ENCODE results near the gene PLCE1.

DNA sequence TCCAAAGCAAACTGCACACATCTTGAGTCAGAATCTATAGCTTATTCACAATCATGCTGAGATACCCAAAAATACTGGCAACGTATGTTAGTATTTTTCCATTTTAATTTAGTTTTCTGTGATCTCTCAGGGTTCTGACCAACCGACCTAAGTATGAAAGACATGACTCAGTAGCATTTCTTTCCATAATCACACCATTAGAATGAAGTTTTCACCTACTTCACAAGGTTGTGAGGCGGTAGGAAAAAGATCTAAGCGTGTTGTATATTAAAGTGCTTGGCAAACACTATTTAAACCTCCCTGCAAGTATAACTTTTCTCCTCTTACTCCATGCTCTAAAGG, 49.1 kb downstream of the PLCE1 start:
- no peak for TF ChIP-seq ZFP62 (CRISPR knock-in tag; IDR thresholded peaks at IDR 0.05)
- no peak for TF ChIP-seq TCF7 (IDR thresholded peaks at IDR 0.05; ENCODE audit: low read depth)
- no peak for TF ChIP-seq ZNF564 (CRISPR knock-in tag; IDR thresholded peaks at IDR 0.05)
- no peak for TF ChIP-seq HOXA3 (CRISPR knock-in tag; IDR thresholded peaks at IDR 0.05)
- no peak for TF ChIP-seq CC2D1A (CRISPR knock-in tag; IDR thresholded peaks at IDR 0.05)
- TF ChIP-seq, protein P1, sequence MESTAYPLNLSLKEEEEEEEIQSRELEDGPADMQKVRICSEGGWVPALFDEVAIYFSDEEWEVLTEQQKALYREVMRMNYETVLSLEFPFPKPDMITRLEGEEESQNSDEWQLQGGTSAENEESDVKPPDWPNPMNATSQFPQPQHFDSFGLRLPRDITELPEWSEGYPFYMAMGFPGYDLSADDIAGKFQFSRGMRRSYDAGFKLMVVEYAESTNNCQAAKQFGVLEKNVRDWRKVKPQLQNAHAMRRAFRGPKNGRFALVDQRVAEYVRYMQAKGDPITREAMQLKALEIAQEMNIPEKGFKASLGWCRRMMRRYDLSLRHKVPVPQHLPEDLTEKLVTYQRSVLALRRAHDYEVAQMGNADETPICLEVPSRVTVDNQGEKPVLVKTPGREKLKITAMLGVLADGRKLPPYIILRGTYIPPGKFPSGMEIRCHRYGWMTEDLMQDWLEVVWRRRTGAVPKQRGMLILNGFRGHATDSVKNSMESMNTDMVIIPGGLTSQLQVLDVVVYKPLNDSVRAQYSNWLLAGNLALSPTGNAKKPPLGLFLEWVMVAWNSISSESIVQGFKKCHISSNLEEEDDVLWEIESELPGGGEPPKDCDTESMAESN (CRISPR knock-in tag; conservative IDR thresholded peaks at IDR 0.05) = no peak
